ENCODE measurements around the gene DBI. TPM values are rescaled to one million over a fixed set of nuclear protein-coding genes. Genes with fewer than 3 reads are reported as not detected.

Gene DBI
- total RNA-seq (10 to 100 TPM; 44.7 to 51.5 TPM), polyA plus RNA-seq (100 to 1,000 TPM; 289 to 384 TPM)

- intact Hi-C loops (cut with micrococcal nuclease): loop anchor here (1.0 to 5.0 kb wide), 5 partner anchors 312 to 1553 kb away; partner anchors contain the start of genes CCDC93, DDX18 and TMEM177
- H3K4me3 ChIP-seq (ENCODE audit: low read length in 2 of 2): peak within 1 kb of the TSS; percentile 95 to 97
- Mint-ChIP-seq H3K9me3 (peaks cover 0 to 2% (median 0%) of the 10 kb centered on the region in 8 donors), H3K4me1 (peaks cover 32 to 52% (median 40%) of the 10 kb centered on the region in 4 donors), H3K36me3 (peaks cover 34 to 45% of the 10 kb centered on the region in 2 donors), H3K4me3 (peak within 1 kb of the TSS; percentile 94 to 99 (median 96)), H3K27ac (peak within 1 kb of the TSS; percentile 89 to 98 (median 94)), H3K27me3 (no peaks in the 10 kb centered on the region)
- ChIA-PET CTCF (ENCODE audit: partially characterized antibody) (interaction anchor here (0.7 to 2.2 kb wide), 4 partner anchors 23 to 1553 kb away, joined by 3 to 7 read pairs (median 3); partner anchors contain the start of gene DDX18), POLR2A (ENCODE audit: partially characterized antibody) (interaction anchor here (0.8 to 1.6 kb wide), 8 partner anchors 10 to 1552 kb away, joined by 3 to 11 read pairs (median 4); partner anchors contain the start of genes CCDC93, DDX18 and TMEM177)
- peaks cover 20% of the 10 kb centered on the region for H3K36me3 ChIP-seq (ENCODE audit: insufficient read depth, low read length)
- peak within 1 kb of the TSS; percentile 92 for H3K27ac ChIP-seq (ENCODE audit: low read depth, low read length)
- peak; percentile 89 to 90 (median 89) for DNase-seq
- no peaks in the 10 kb centered on the region for H3K9me3 ChIP-seq (ENCODE audit: control insufficient read depth in 1 of 2, low read length in 2 of 2)
- H3K4me1 ChIP-seq (ENCODE audit: insufficient read depth, low read length): peaks cover 31% of the 10 kb centered on the region
- H3K27me3 ChIP-seq (ENCODE audit: insufficient read depth, low read length): no peaks in the 10 kb centered on the region
These were observed at the start of gene DBI, which contains the start of gene C2orf76 for GRCh38 chr2:119366649-119367471. Gene DBI (plus strand): TSS chr2:119366977. CDS start chr2:119367052, 75 bp downstream. Gene C2orf76 (minus strand): TSS chr2:119366834. CDS start chr2:119339959, 26,875 bp downstream.

GRCh38 chr2:119317554-119317953 is 49.2 kb upstream of the DBI start:
- Mint-ChIP-seq H3K4me3 (no peak overlapping the region), H3K27me3 (no peaks in the 10 kb centered on the region), H3K4me1 (no peaks in the 10 kb centered on the region), H3K9me3 (no peaks in the 10 kb centered on the region), H3K36me3 (peaks cover 0 to 13% of the 10 kb centered on the region in 2 donors), H3K27ac (no peak overlapping the region)
- Histone ChIP-seq H3K4me1 (ENCODE audit: insufficient read depth, low read length) (no peaks in the 10 kb centered on the region), H3K27ac (ENCODE audit: low read depth, low read length) (no peak overlapping the region), H3K4me3 (ENCODE audit: low read length in 2 of 2) (no peak overlapping the region), H3K27me3 (ENCODE audit: insufficient read depth, low read length) (no peaks in the 10 kb centered on the region), H3K36me3 (ENCODE audit: insufficient read depth, low read length) (no peaks in the 10 kb centered on the region), H3K9me3 (ENCODE audit: control insufficient read depth in 1 of 2, low read length in 2 of 2) (no peaks in the 10 kb centered on the region)
- CTCF ChIA-PET (ENCODE audit: partially characterized antibody): no interaction called here
- intact Hi-C loops (cut with micrococcal nuclease): no loop called here
- POLR2A ChIA-PET (ENCODE audit: partially characterized antibody): no interaction called here
- DNase-seq: no peak

GRCh38 chr2:119319593-119319992 is 47.2 kb upstream of the DBI start:
- no peak overlapping the region for H3K4me3 ChIP-seq (ENCODE audit: low read length in 2 of 2)
- CTCF ChIA-PET (ENCODE audit: partially characterized antibody): no interaction called here

GRCh38 chr2:119323459-119323858 is 43.3 kb upstream of the DBI start:
- Histone ChIP-seq H3K9me3 (ENCODE audit: control insufficient read depth in 1 of 2, low read length in 2 of 2) (no peaks in the 10 kb centered on the region), H3K27ac (ENCODE audit: low read depth, low read length) (no peak overlapping the region), H3K4me1 (ENCODE audit: insufficient read depth, low read length) (no peaks in the 10 kb centered on the region), H3K4me3 (ENCODE audit: low read length in 2 of 2) (no peak overlapping the region), H3K27me3 (ENCODE audit: insufficient read depth, low read length) (no peaks in the 10 kb centered on the region), H3K36me3 (ENCODE audit: insufficient read depth, low read length) (no peaks in the 10 kb centered on the region)
- ChIA-PET POLR2A (ENCODE audit: partially characterized antibody) (no interaction called here), CTCF (ENCODE audit: partially characterized antibody) (no interaction called here)
- Mint-ChIP-seq H3K4me1 (no peaks in the 10 kb centered on the region), H3K27ac (no peak overlapping the region), H3K27me3 (no peaks in the 10 kb centered on the region), H3K4me3 (no peak overlapping the region), H3K36me3 (no peaks in the 10 kb centered on the region), H3K9me3 (no peaks in the 10 kb centered on the region)
- no peak for DNase-seq
- intact Hi-C loops (cut with micrococcal nuclease): no loop called here

More at GRCh38 chr2:119319593-119319992, 47.2 kb upstream of the DBI start:
- H3K27me3 ChIP-seq (ENCODE audit: insufficient read depth, low read length): no peaks in the 10 kb centered on the region
- no peaks in the 10 kb centered on the region for H3K27me3 Mint-ChIP-seq
- no peaks in the 10 kb centered on the region for H3K9me3 Mint-ChIP-seq
- peak overlapping the region in 1 of 7 donors; percentile 48 for H3K27ac Mint-ChIP-seq
- no peaks in the 10 kb centered on the region for H3K36me3 ChIP-seq (ENCODE audit: insufficient read depth, low read length)
- H3K27ac ChIP-seq (ENCODE audit: low read depth, low read length): no peak overlapping the region
- POLR2A ChIA-PET (ENCODE audit: partially characterized antibody): no interaction called here
- peaks cover 0 to 10% of the 10 kb centered on the region in 2 donors for H3K36me3 Mint-ChIP-seq
- no peaks in the 10 kb centered on the region for H3K4me1 ChIP-seq (ENCODE audit: insufficient read depth, low read length)
- intact Hi-C loops (cut with micrococcal nuclease): no loop called here
- no peak for DNase-seq
- no peaks in the 10 kb centered on the region for H3K9me3 ChIP-seq (ENCODE audit: control insufficient read depth in 1 of 2, low read length in 2 of 2)
- H3K4me1 Mint-ChIP-seq: no peaks in the 10 kb centered on the region
- no peak overlapping the region for H3K4me3 Mint-ChIP-seq

GRCh38 chr2:119324685-119325270 is 42.0 kb upstream of the DBI start:
- H3K4me1 Mint-ChIP-seq: no peaks in the 10 kb centered on the region
- H3K27ac ChIP-seq (ENCODE audit: low read depth, low read length): no peak overlapping the region
- no peak overlapping the region for H3K4me3 Mint-ChIP-seq
- H3K27me3 ChIP-seq (ENCODE audit: insufficient read depth, low read length): no peaks in the 10 kb centered on the region
- no peaks in the 10 kb centered on the region for H3K4me1 ChIP-seq (ENCODE audit: insufficient read depth, low read length)
- H3K9me3 ChIP-seq (ENCODE audit: control insufficient read depth in 1 of 2, low read length in 2 of 2): no peaks in the 10 kb centered on the region
- H3K27me3 Mint-ChIP-seq: no peaks in the 10 kb centered on the region
- no peak overlapping the region for H3K4me3 ChIP-seq (ENCODE audit: low read length in 2 of 2)
- H3K36me3 ChIP-seq (ENCODE audit: insufficient read depth, low read length): no peaks in the 10 kb centered on the region
- no peaks in the 10 kb centered on the region for H3K36me3 Mint-ChIP-seq
- no peak for DNase-seq
- no peaks in the 10 kb centered on the region for H3K9me3 Mint-ChIP-seq
- H3K27ac Mint-ChIP-seq: no peak overlapping the region
- POLR2A ChIA-PET (ENCODE audit: partially characterized antibody): no interaction called here
- CTCF ChIA-PET (ENCODE audit: partially characterized antibody): no interaction called here
- intact Hi-C loops (cut with micrococcal nuclease): no loop called here

- CTCF ChIA-PET (ENCODE audit: partially characterized antibody): interaction anchor here (0.7 kb wide), 1 partner anchor 26 kb away, joined by 3 read pairs; no protein-coding TSS in a partner anchor
- POLR2A ChIA-PET (ENCODE audit: partially characterized antibody): no interaction called here
- H3K9me3 Mint-ChIP-seq: no peaks in the 10 kb centered on the region
- peaks cover 4 to 9% of the 10 kb centered on the region in 2 donors for H3K36me3 Mint-ChIP-seq
- Histone ChIP-seq H3K4me3 (ENCODE audit: low read length in 2 of 2) (no peak overlapping the region), H3K27me3 (ENCODE audit: insufficient read depth, low read length) (no peaks in the 10 kb centered on the region), H3K27ac (ENCODE audit: low read depth, low read length) (no peak overlapping the region), H3K36me3 (ENCODE audit: insufficient read depth, low read length) (no peaks in the 10 kb centered on the region), H3K4me1 (ENCODE audit: insufficient read depth, low read length) (no peaks in the 10 kb centered on the region), H3K9me3 (ENCODE audit: control insufficient read depth in 1 of 2, low read length in 2 of 2) (no peaks in the 10 kb centered on the region)
- no peaks in the 10 kb centered on the region for H3K27me3 Mint-ChIP-seq
- H3K27ac Mint-ChIP-seq: no peak overlapping the region
- H3K4me3 Mint-ChIP-seq: no peak overlapping the region
- H3K4me1 Mint-ChIP-seq: no peaks in the 10 kb centered on the region
- intact Hi-C loops (cut with micrococcal nuclease): no loop called here
- no peak for DNase-seq
These were observed 39.8 kb upstream of the DBI start for GRCh38 chr2:119326938-119327337.

GRCh38 chr2:119327431-119327830 is 39.3 kb upstream of the DBI start:
- POLR2A ChIA-PET (ENCODE audit: partially characterized antibody): no interaction called here
- no peaks in the 10 kb centered on the region for H3K27me3 ChIP-seq (ENCODE audit: insufficient read depth, low read length)
- CTCF ChIA-PET (ENCODE audit: partially characterized antibody): no interaction called here
- intact Hi-C loops (cut with micrococcal nuclease): no loop called here
- H3K9me3 Mint-ChIP-seq: no peaks in the 10 kb centered on the region
- H3K27ac ChIP-seq (ENCODE audit: low read depth, low read length): no peak overlapping the region
- DNase-seq: no peak
- H3K9me3 ChIP-seq (ENCODE audit: control insufficient read depth in 1 of 2, low read length in 2 of 2): no peaks in the 10 kb centered on the region
- H3K4me1 ChIP-seq (ENCODE audit: insufficient read depth, low read length): no peaks in the 10 kb centered on the region
- no peak overlapping the region for H3K27ac Mint-ChIP-seq
- no peaks in the 10 kb centered on the region for H3K4me1 Mint-ChIP-seq
- H3K36me3 Mint-ChIP-seq: peaks cover 4 to 9% of the 10 kb centered on the region in 2 donors
- H3K4me3 ChIP-seq (ENCODE audit: low read length in 2 of 2): no peak overlapping the region
- H3K27me3 Mint-ChIP-seq: no peaks in the 10 kb centered on the region
- H3K4me3 Mint-ChIP-seq: no peak overlapping the region
- H3K36me3 ChIP-seq (ENCODE audit: insufficient read depth, low read length): no peaks in the 10 kb centered on the region
